Body of pancreas (tissue), 4 donors: Measurements from ENCODE around the gene TBRG4. TPM values are rescaled to one million over a fixed set of nuclear protein-coding genes. Genes with fewer than 3 reads are reported as not detected.

Source experiments
- ATAC-seq: fragments of 150-250 bp; one replicate; pipeline ENCODE4 v1.9.1; 2016
- DNase-seq, 4 donors: peaks; one replicate each; pipeline ENCODE4 v3.0.0-alpha.2; 2019
- H3K27ac ChIP-seq, 4 donors: fragments of 200-600 bp; sonication (generic); 1 replicate in 3 of 4; 2 replicates in 1 of 4; pipeline versions ENCODE4 v1.5.1 to v1.6.1; 2016 to 2019; ENCODE audit warnings: mild to moderate bottlenecking in 1 of 4, mixed read lengths in 1 of 4, moderate library complexity in 1 of 4
- H3K27me3 ChIP-seq, 2 donors: fragments of 200-600 bp; sonication (generic); one replicate each; pipeline ENCODE4 v1.6.0; 2016; ENCODE audit warnings: mild to moderate bottlenecking in 1 of 2
- H3K36me3 ChIP-seq, 2 donors: fragments of 200-600 bp; sonication (generic); replicated peaks in 1 of 2; 2 replicates each; pipeline ENCODE4 v1.5.1; 2016; ENCODE audit warnings: low read depth in 2 of 2; ENCODE audit not compliant: insufficient read depth in 1 of 2
- H3K4me1 ChIP-seq: fragments of 200-600 bp; sonication (generic); one replicate; pipeline ENCODE4 v1.6.0; 2016
- H3K4me3 ChIP-seq, 2 donors: fragments of 200-600 bp; sonication (generic); 1 replicate in 1 of 2; 2 replicates in 1 of 2; pipeline ENCODE4 v1.5.1; 2016 to 2019
- H3K9me3 ChIP-seq, 3 donors: fragments of 200-600 bp; sonication (generic); 1 replicate in 2 of 3; 2 replicates in 1 of 3; pipeline ENCODE4 v1.5.1; 2016
- POLR2A ChIP-seq, 3 donors: fragments of 450-650 bp; IDR thresholded peaks; one replicate each; pipeline ENCODE4 v1.6.1; 2016; ENCODE audit warnings: antibody characterized with exemption in 3 of 3, mild to moderate bottlenecking in 2 of 3
- WGBS, 2 donors: methylation state at CpG; one replicate each; pipeline ENCODE4 v1.1.5; 2017; 5-methylcytosine and 5-hydroxymethylcytosine counted together
- intact Hi-C: fragments of 100-400 bp; cut with DNase I; formaldehyde crosslinking; loops from one replicate; pipeline ENCODE4 v1.15.1; 2023
- total RNA-seq, 2 donors: library from RNA; depleted of rRNA; stranded (reverse); fragments of >200 nt; gene quantifications; one replicate each; pipeline ENCODE4 v1.1.0, GENCODE V29; 2016
- TF ChIP-seq, protein P1 (sequence below), 7 experiments: fragments of 450-650 bp in 4 of 7; fragments of 200-600 bp in 3 of 7; sonication (generic) in 3 of 7; IDR thresholded peaks; one replicate each; pipeline ENCODE4 v1.5.1; 2016 to 2019; ENCODE audit warnings: antibody characterized with exemption in 7 of 7

TBRG4 gene
- total RNA-seq, 2 donors from 2014 or later = 14.0 to 81.4 TPM

DNA sequence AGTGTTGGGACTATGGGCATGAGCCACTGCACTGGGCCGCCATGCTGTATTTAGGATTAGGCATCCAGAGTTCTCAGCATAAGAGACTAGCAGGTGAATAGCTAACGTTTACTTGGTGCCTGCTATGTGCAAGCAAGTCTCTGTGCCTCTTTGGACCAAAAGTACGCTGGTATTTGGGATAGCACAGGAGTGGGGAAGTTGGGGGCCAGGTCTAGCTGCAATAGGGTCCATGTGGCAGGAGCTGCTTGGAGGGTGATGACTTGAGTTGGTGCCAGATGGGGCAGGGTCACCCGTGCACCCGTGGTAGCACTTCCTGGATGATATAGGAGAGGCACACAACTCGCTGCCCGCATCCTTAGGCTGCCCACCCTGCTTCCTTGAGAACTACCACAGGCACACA is 45.1 kb downstream of the TBRG4 start:
- peaks cover 0 to 2% of the 10 kb centered on the region in 2 donors for H3K36me3 ChIP-seq
- no peaks in the 10 kb centered on the region for H3K27me3 ChIP-seq
- ATAC-seq (no peak), DNase-seq (no peak)
- 82 to 89% methylated on average over 7 of the region's 7 CpGs for WGBS, 2 donors
- no peak overlapping the region for H3K4me3 ChIP-seq
- no peak overlapping the region for H3K27ac ChIP-seq
- no peaks in the 10 kb centered on the region for H3K9me3 ChIP-seq
- H3K4me1 ChIP-seq = no peaks in the 10 kb centered on the region
- no peak for TF ChIP-seq POLR2A (IDR thresholded peaks at IDR 0.05)
- TF ChIP-seq, protein P1, sequence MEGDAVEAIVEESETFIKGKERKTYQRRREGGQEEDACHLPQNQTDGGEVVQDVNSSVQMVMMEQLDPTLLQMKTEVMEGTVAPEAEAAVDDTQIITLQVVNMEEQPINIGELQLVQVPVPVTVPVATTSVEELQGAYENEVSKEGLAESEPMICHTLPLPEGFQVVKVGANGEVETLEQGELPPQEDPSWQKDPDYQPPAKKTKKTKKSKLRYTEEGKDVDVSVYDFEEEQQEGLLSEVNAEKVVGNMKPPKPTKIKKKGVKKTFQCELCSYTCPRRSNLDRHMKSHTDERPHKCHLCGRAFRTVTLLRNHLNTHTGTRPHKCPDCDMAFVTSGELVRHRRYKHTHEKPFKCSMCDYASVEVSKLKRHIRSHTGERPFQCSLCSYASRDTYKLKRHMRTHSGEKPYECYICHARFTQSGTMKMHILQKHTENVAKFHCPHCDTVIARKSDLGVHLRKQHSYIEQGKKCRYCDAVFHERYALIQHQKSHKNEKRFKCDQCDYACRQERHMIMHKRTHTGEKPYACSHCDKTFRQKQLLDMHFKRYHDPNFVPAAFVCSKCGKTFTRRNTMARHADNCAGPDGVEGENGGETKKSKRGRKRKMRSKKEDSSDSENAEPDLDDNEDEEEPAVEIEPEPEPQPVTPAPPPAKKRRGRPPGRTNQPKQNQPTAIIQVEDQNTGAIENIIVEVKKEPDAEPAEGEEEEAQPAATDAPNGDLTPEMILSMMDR (IDR thresholded peaks at IDR 0.05) = no peak
- intact Hi-C loops = no loop called here

DNA sequence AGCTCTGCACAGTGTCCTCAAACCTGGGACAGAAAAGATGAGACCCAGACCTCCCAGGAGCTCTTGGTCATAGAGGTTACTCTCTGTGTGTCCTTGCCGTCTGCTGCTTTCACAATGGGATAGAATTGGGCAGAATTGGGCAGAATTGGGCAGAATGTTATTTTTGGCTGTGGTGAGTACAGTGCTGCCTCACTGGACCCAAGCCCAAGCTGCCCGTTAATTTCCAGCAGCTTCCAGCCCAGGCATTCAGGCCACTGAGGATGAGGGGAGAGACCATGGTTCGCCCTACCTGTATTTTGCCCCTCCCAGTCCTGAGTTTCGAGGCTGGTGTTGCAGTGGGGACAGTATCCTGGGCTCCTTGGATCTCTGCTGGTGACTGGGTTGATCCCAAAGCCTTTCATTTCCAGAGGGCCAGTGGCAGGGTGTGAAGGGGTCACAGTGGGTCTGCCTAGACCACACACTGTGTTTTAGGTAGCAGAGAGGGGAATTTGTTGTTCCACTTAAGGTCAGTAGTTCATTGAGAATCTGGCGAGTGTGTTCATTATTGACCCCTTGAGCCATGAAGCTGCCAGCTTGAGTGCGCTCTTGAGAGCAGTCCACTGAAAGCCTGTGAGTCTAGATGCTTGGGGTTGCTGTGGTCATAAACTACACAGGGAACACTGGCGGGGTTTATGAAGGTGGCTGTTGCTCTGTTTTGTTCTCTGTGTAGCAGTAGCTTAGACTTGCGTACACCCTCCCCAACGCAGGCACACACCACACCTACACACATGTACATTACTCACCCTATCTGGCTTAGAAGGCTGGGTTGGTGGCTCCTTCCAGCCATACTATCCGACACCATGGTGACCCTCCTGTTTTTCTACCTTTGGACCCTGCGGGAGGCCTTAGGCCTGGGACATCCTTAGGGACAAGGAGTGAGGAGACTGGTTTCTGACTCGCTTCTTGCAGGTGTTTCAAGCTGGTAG is 46.2 kb downstream of the TBRG4 start:
- ATAC-seq (no peak), DNase-seq (no peak)
- Histone ChIP-seq H3K4me1 (no peaks in the 10 kb centered on the region), H3K9me3 (no peaks in the 10 kb centered on the region), H3K27me3 (no peaks in the 10 kb centered on the region), H3K27ac (no peak overlapping the region), H3K4me3 (no peak overlapping the region), H3K36me3 (no peaks in the 10 kb centered on the region)
- intact Hi-C loops = no loop called here
- WGBS, 2 donors = 87 to 92% methylated on average over 10 to 12 of the region's 12 CpGs
- TF ChIP-seq, protein P1 (IDR thresholded peaks at IDR 0.05) = no peak
- TF ChIP-seq POLR2A (IDR thresholded peaks at IDR 0.05) = no peak

DNA sequence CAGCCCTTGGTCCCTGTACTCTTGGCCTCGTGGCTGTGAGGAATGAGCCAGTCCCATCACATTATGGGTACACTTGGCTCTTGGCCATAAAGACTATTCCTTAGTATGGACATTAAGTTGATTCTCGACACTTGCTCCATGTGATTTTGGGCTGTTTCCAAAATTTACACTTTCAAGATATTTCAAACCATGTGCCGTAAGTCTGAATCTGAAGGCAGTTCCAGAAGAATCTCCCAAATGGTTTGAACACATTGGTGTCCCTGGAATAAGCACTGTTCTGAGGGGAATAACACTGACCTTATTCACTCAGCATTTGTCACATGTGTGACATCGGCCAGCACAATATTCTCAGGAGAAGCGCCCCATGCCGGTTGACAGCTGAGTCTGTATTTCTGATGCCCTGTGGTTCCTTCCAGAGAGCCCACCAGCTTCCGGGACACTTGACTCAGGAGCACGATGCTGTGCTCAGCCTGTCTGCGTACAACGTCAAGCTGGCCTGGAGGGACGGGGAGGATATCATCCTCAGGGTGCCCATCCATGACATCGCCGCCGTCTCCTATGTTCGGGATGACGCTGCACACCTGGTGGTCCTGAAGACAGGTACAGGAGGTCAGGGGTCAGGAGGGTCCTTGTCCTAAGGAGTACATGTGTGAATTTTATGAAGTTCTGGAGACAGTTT is 47.3 kb downstream of the TBRG4 start:
- 88 to 90% methylated on average over 16 of the region's 16 CpGs for WGBS, 2 donors
- no peak overlapping the region for H3K4me3 ChIP-seq
- no peaks in the 10 kb centered on the region for H3K4me1 ChIP-seq
- H3K27me3 ChIP-seq = no peaks in the 10 kb centered on the region
- no peaks in the 10 kb centered on the region for H3K9me3 ChIP-seq
- no peak overlapping the region for H3K27ac ChIP-seq
- TF ChIP-seq, protein P1 (IDR thresholded peaks at IDR 0.05) = no peak
- no peak for TF ChIP-seq POLR2A (IDR thresholded peaks at IDR 0.05)
- ATAC-seq = no peak
- no peaks in the 10 kb centered on the region for H3K36me3 ChIP-seq
- no peak for DNase-seq
- intact Hi-C loops = no loop called here

DNA sequence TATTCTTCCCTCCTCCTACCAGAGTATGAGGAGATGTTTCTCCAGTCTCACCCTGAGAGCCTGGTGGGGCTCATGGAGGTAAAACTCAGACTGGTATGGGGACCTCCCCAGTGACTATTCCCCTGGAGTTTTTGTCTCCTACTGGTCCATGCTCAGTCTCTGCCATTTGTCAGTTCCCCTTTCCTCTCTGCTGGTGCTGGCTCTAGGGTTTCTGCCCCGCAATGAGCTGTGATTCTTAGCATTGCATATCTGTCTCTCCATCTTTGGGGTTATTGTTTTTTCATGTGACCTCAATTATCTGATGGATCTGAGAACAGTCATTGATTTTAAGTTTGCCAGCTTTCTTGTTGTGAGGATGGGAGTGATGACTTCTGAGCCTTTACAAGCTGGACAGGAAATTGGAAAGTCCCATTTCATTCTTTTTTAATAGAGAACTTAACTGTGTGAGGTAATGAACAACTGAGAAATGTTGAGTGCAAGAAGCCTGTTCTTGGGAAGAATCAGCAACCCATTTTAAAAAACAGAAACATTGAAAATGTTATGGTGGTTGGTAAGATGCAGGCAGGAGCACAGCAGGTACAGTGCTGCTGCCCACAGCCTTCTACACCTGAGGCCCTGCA is 49.6 kb downstream of the TBRG4 start:
- Histone ChIP-seq H3K27me3 (no peaks in the 10 kb centered on the region), H3K9me3 (no peaks in the 10 kb centered on the region), H3K4me1 (no peaks in the 10 kb centered on the region), H3K27ac (no peak overlapping the region), H3K36me3 (no peaks in the 10 kb centered on the region), H3K4me3 (no peak overlapping the region)
- WGBS, 2 donors = 86 to 100% methylated on average over 1 of the region's 1 CpG
- TF ChIP-seq POLR2A (IDR thresholded peaks at IDR 0.05) = no peak
- TF ChIP-seq, protein P1 (IDR thresholded peaks at IDR 0.05) = no peak
- no peak for ATAC-seq
- intact Hi-C loops = no loop called here
- DNase-seq = no peak
